OCI-LY1 (cell line): ENCODE data around the gene EPHA5.

Source experiments
- H2AFZ ChIP-seq: fragments of 200-600 bp; sonication (generic), shearing (Covaris generic); 2 replicates; pipeline ENCODE4 v1.6.0; 2014; ENCODE audit warnings: antibody characterized with exemption, mild to moderate bottlenecking, low read length
- H3F3A ChIP-seq: fragments of 200-600 bp; sonication (generic), shearing (Covaris generic); 2 replicates; pipeline ENCODE4 v1.6.0; 2014; ENCODE audit warnings: mild to moderate bottlenecking, antibody characterized with exemption, low read length, moderate library complexity; ENCODE audit not compliant: insufficient read depth
- H3K27ac ChIP-seq: fragments of 200-600 bp; sonication (generic); 2 replicates; pipeline ENCODE4 v1.5.1; 2014; ENCODE audit warnings: low read length, mixed run types, mild to moderate bottlenecking, low read depth; ENCODE audit not compliant: poor library complexity, severe bottlenecking
- H3K27me3 ChIP-seq: fragments of 200-600 bp; sonication (generic); 2 replicates; pipeline ENCODE4 v1.6.0; 2014; ENCODE audit warnings: antibody characterized with exemption, mild to moderate bottlenecking, low read length, moderate library complexity; ENCODE audit not compliant: insufficient read depth
- H3K36me3 ChIP-seq: fragments of 200-600 bp; sonication (generic); 2 replicates; pipeline ENCODE4 v1.6.1; 2014; ENCODE audit warnings: mild to moderate bottlenecking, antibody characterized with exemption, low read length, moderate library complexity, mixed read lengths; ENCODE audit not compliant: insufficient read depth
- H3K4me1 ChIP-seq: fragments of 200-600 bp; sonication (generic); 2 replicates; pipeline ENCODE4 v1.5.1; 2014; ENCODE audit warnings: mild to moderate bottlenecking, low read length, moderate library complexity; ENCODE audit not compliant: insufficient read depth, severe bottlenecking
- H3K4me2 ChIP-seq: fragments of 200-600 bp; sonication (generic), shearing (Covaris generic); 2 replicates; pipeline ENCODE4 v1.6.1; 2014; ENCODE audit warnings: low read length
- H3K4me3 ChIP-seq: fragments of 200-600 bp; sonication (generic); 2 replicates; pipeline ENCODE4 v1.5.1; 2014; ENCODE audit warnings: low read length, low read depth, mild to moderate bottlenecking, mixed read lengths; ENCODE audit not compliant: poor library complexity, severe bottlenecking
- H3K79me2 ChIP-seq: fragments of 200-600 bp; shearing (Covaris generic); 2 replicates; pipeline ENCODE4 v1.6.1; 2016; ENCODE audit warnings: mixed run types, low read length, mixed read lengths; ENCODE audit not compliant: insufficient read depth
- H3K9ac ChIP-seq: fragments of 200-600 bp; sonication (generic), shearing (Covaris generic); 2 replicates; pipeline ENCODE4 v1.6.1; 2014; ENCODE audit warnings: mild to moderate bottlenecking, low read length, mixed read lengths
- H3K9me2 ChIP-seq: fragments of 200-600 bp; sonication (generic), shearing (Covaris generic); 2 replicates; pipeline ENCODE4 v1.6.1; 2014; ENCODE audit warnings: low read depth, mild to moderate bottlenecking, low read length, mixed read lengths
- H3K9me3 ChIP-seq: fragments of 200-600 bp; shearing (Covaris generic); 2 replicates; pipeline ENCODE4 v1.6.1; 2014; ENCODE audit warnings: low read length, mixed read lengths
- H4K20me1 ChIP-seq: fragments of 200-600 bp; sonication (generic), shearing (Covaris generic); 2 replicates; pipeline ENCODE4 v1.6.0; 2016; ENCODE audit warnings: mild to moderate bottlenecking, low read length; ENCODE audit not compliant: insufficient read depth
- EZH2 ChIP-seq: fragments of 200-600 bp; sonication (generic), shearing (Covaris generic); IDR thresholded peaks from 2 replicates; pipeline ENCODE4 v1.8.0; 2017; ENCODE audit warnings: borderline replicate concordance, mixed run types, mild to moderate bottlenecking, antibody characterized with exemption, low read length, moderate library complexity, mixed read lengths
- TF ChIP-seq, protein P1 (sequence below): fragments of 200-600 bp; sonication (generic), shearing (Covaris generic); IDR thresholded peaks from 2 replicates; pipeline ENCODE4 v1.5.1; 2017; ENCODE audit warnings: mild to moderate bottlenecking, antibody characterized with exemption, low read length, moderate library complexity, mixed read lengths

The EPHA5 gene

DNA sequence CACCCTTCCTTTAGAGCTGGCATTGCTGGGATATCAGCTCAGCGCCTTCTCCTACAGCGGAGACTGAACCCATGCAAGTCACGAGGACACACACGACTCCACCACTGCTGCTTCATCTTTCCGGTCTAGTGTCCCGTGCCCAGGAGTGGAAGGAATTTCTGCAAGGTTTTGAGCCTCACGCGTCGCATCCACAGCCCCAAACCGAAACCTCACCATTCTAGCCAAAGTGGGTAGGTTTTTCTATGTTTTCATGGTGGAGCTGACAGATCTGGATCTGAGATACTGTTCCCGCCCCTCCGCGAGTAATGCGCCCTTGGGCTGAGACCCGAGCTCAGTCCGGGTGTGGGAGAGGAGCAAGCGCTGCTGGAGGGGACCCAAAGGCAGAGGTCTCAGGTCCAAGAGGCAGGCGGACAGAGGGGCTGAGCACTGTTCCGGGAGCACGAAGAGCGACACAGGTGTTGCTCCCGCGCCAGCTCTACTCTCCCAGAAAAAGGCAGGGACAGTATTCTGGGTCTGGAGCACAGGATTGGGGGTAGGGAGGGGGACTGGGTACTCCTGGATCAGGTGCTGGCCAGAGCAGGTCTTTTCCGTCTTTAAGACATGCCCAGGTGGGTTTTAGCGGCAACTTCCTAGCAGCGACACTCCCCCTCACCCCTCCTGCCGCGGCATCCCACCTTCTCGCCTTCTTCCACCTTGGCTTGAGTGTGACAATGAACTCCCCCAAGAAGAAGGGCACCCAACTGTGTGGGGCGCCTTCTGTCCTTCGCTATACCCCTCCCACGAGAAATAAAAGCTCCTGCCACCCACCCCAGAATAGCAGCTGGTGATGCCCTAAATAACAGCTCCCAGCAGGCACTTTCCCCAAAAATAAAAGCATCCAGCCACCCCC is 1.8 kb downstream of the EPHA5 start:
- no peak overlapping the region for H3K27ac ChIP-seq
- H3K9me2 ChIP-seq, result no peaks in the 10 kb centered on the region
- no peak overlapping the region for H2AFZ ChIP-seq
- no peaks in the 10 kb centered on the region for H3F3A ChIP-seq
- H3K4me3 ChIP-seq, result no peak overlapping the region
- H3K9me3 ChIP-seq, result no peaks in the 10 kb centered on the region
- H3K27me3 ChIP-seq, result no peaks in the 10 kb centered on the region
- H3K36me3 ChIP-seq, result no peaks in the 10 kb centered on the region
- H3K79me2 ChIP-seq, result no peaks in the 10 kb centered on the region
- H4K20me1 ChIP-seq, result no peaks in the 10 kb centered on the region
- TF ChIP-seq EZH2, result no peak
- TF ChIP-seq, protein P1, sequence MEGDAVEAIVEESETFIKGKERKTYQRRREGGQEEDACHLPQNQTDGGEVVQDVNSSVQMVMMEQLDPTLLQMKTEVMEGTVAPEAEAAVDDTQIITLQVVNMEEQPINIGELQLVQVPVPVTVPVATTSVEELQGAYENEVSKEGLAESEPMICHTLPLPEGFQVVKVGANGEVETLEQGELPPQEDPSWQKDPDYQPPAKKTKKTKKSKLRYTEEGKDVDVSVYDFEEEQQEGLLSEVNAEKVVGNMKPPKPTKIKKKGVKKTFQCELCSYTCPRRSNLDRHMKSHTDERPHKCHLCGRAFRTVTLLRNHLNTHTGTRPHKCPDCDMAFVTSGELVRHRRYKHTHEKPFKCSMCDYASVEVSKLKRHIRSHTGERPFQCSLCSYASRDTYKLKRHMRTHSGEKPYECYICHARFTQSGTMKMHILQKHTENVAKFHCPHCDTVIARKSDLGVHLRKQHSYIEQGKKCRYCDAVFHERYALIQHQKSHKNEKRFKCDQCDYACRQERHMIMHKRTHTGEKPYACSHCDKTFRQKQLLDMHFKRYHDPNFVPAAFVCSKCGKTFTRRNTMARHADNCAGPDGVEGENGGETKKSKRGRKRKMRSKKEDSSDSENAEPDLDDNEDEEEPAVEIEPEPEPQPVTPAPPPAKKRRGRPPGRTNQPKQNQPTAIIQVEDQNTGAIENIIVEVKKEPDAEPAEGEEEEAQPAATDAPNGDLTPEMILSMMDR, result no peak
- H3K4me1 ChIP-seq, result no peaks in the 10 kb centered on the region
- no peak overlapping the region for H3K4me2 ChIP-seq
- no peak overlapping the region for H3K9ac ChIP-seq

DNA sequence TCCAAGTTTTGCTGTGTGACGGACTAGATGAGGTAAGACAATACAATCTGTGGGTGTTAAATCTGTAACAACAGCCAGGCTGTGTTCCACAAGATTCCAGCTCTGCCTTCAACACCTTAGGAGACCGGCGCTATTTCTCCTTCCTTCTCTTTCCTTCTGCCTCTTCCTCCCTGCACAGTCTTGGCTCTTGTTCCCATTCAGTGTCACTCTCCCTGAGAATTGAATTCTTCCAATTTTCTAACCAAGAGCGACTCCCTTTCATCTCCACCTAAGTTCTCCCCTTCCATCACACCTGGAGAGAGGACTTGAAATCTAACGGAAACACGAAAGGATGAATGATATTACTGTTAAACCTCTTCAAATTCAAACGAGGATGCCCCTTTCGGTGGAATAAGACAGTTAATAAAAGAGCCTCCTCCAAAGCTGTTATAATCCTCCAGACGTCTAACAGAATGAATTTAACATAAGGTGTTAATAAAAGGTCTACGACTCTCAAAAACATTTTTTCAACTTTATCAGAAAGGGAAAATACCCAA is 2.7 kb downstream of the EPHA5 start:
- Histone ChIP-seq H3K36me3 (no peaks in the 10 kb centered on the region), H3F3A (no peaks in the 10 kb centered on the region), H3K9ac (no peak overlapping the region), H3K9me3 (no peaks in the 10 kb centered on the region), H3K4me1 (no peaks in the 10 kb centered on the region), H3K27me3 (no peaks in the 10 kb centered on the region), H4K20me1 (no peaks in the 10 kb centered on the region), H3K79me2 (no peaks in the 10 kb centered on the region), H3K27ac (no peak overlapping the region), H3K4me2 (no peak overlapping the region), H3K9me2 (no peaks in the 10 kb centered on the region), H2AFZ (no peak overlapping the region), H3K4me3 (no peak overlapping the region)
- TF ChIP-seq EZH2, result no peak
- TF ChIP-seq, protein P1, result no peak

DNA sequence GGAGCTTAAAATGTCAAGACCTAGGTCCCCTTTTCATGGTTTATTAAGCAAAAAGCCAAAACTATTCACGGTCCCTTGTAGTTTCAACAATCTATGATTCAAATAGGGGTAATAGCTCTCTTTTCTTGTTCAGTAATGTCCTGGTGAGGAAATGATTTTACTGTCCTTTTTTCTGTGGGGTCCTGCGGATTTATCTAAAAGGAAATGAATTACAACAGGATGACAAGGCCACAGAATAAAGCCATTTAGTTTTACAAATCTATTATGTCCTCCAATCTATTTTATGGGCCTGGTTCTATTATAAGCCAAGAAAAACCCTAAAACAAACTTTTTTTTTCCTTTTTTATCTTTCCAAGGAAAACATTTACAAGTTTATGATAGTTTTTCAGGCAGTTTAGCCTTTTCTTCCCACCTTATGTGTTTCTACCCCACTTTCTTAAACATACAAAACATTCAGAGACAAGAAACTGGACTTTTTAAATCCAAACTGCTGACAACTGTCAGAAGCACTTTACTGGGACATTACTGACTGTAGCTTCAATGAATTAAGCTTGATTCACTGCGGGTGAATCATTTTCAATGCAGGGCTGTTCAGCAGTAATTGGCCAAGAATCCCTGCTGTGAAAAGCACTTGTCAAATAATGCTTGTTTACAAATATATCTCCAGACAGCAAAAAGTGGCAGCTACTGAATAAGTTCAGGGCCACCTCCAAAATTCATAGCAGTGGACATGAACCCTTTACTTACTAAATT is 4.3 kb downstream of the EPHA5 start:
- no peaks in the 10 kb centered on the region for H3K27me3 ChIP-seq
- no peak overlapping the region for H3K4me2 ChIP-seq
- H3K9me3 ChIP-seq, result no peaks in the 10 kb centered on the region
- TF ChIP-seq, protein P1, result no peak
- H3K4me1 ChIP-seq, result no peaks in the 10 kb centered on the region
- no peak overlapping the region for H3K9ac ChIP-seq
- no peak overlapping the region for H2AFZ ChIP-seq
- H3K27ac ChIP-seq, result no peak overlapping the region
- no peaks in the 10 kb centered on the region for H4K20me1 ChIP-seq
- no peaks in the 10 kb centered on the region for H3F3A ChIP-seq
- H3K9me2 ChIP-seq, result no peaks in the 10 kb centered on the region
- H3K4me3 ChIP-seq, result no peak overlapping the region
- H3K79me2 ChIP-seq, result no peaks in the 10 kb centered on the region
- no peaks in the 10 kb centered on the region for H3K36me3 ChIP-seq
